NCI-H510A treated with DMSO at 0.1 percent for 48 hours (cell line): ENCODE data around the gene ARL15.
A peak's percentile ranks its signal among the peaks of the same experiment; 100 is the strongest.

Source experiments
- DNase-seq: peaks from one replicate; lab custom pipeline; 2025; lab: John Stamatoyannopoulos, UW

Gene ARL15

DNA sequence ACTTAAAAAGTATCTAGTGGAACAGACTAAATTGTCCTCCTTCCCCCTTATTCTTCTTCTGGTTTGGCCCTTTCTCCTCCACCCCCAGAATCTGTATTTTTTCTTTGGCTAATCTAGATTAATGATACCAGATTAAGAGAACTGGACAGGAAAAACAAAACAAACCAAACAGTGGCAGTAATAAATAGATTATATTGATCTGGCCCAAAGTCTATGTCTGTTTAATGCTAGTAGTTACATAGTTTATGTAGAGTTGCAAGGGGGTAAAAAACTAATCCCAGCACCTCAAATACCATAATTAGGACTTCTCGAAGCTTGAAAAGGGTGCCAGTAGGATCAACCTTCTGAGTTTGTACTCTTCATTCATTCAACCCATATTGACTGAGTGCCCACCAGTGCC is 104.5 kb downstream of the ARL15 start:
- DNase-seq = no peak

DNA sequence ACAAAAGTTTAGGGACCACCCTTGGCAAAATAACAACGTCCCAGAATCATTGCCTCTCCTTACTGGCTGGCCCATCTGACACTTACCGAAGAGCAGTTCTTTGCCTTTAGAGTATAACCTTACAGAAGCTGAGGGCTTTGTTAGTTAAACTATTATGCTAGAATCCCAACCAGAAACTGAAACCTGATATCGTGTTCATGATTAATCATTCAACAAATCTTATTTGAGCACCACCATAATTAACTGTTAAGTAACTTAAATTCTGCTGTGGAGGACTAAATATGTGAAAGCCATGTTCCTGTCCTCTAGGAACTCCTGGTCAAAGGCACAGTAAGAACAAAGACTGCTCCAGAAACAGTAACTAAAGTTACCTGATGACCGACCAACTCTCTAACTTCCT is 104.9 kb downstream of the ARL15 start:
- no peak for DNase-seq

DNA sequence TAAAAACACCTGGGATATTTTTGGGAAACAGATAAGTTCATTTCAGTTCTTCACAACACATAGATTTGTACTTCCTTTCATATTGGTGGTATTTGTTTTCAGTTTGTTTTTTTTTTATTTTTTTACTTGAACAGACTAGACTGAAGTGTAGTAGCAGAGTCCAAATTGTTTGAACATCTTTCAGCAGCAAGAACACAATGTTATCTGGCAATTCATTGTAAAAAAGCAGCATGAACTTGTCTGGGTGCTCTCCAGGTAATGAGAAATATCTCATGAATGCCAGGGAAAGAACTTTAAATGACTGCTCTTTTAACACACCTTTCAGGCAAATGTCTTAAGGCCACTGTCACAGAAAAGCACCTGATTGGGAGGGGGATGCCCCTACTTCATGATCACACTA is 113.4 kb downstream of the ARL15 start:
- DNase-seq = no peak

DNA sequence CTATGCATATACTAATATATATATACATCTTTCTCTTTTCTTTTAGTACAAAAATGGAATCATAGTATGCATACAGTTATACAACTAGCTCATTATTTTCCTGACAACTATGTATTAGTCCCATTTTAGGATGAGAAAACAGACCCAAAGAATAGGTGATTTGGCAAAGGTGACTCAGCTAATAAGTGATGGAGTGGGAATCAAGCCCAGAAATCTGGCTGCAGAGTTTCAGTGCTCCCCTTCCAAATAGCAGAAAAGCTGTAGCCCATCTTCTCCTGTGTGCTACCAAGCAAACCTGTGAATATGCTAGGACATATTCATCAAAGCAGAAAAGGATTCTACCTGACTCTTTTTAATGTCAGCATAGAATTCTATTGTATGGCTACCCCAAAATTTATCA is 114.7 kb downstream of the ARL15 start:
- DNase-seq = no peak

DNA sequence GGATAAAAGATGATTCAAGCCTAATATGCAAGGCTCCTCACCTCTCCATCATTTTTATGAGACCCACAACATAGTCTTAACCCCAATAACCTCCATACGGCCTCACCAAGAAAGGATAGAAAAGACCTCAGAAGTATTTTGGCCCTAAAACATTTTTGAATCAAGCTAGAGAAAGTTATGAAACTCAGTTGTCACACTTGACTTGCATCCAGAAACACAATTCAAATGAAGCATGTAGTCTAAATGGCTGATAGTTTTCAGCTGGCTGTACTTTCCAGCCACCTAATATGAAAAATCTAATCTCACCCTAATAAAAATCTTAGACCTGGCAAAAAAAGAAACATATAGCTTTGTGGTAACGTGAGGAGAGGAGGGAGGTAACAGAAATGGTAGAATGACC is 116.1 kb downstream of the ARL15 start:
- DNase-seq = no peak

DNA sequence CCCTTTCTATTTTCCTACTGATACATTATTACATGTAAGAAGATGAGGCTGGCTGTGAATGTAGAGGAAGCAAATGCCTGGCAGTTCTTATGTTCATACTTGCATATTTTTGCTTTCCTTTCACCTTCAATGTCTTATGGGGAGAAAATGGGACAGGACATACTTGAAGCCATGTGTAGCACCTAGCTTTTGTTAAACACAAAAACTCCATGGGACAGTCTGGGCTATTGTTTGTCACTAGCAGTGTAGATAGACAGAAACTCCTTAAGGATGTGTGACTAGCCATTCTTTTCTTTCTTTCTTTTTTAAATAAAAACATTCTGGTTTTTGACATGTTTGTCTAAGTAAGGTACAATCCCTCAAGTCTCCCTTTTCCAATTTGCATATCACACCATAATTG is 122.7 kb downstream of the ARL15 start:
- no peak for DNase-seq

DNA sequence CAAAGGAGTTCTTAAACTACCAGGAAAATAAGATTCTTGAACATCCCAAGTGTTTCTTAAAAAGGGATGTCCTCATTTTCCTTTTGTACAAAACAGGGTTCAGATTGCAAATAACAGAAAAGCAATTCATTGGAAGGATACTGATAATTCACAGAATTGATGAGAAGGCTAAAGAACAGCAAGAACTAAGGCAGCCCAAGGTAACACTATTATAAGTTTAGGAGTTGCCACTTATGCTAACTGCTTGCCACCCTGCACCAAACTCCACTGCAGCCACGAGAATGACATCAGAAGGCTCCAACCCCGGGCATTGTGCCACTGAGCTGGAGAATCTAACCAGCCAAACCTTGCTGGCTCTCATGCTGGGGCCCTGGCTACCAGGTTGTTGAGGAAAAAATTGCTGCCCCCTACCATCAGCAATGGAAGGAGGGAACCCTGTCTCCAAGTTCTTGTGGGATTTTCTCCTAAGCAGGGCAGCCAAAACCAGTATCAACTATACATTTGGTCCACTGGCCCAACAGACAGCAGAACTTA is 123.4 kb downstream of the ARL15 start:
- DNase-seq = no peak

DNA sequence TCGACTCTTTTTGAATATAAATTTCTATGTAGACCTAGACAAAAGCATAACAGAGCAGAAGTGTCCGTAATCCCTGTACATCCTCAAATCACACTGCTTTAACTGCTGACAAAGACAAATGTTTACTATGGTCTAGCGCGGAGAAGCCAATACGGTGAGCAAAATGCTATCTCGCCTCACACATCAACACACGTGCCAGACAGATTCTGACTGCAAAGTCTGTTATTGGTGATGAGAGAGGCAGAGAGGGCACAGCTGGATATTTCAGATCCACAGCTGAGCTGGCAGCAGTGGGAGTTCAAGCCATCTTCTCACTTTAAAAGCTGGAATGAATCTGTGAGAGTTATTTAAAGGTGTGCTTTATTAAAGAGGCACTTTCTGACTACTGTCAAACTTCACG is 124.3 kb downstream of the ARL15 start:
- no peak for DNase-seq

DNA sequence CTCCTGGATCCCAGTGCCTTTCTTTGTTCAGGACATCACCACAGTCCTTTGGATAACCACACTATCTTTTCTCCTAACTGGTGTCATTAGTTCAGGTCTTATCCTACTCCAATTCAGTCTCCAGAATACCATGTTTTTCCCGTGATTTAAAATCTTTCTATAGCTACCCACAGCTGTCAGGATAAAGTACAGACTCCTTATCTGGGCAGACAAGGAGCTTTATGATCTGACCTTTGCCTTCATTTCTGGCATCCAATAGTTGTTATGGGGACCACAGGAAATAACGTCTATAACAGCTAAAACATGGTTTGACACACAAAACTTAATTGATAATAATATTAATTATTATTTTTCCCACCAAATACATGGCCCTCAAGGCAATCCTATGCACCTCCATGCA is 125.6 kb downstream of the ARL15 start:
- DNase-seq = no peak

DNA sequence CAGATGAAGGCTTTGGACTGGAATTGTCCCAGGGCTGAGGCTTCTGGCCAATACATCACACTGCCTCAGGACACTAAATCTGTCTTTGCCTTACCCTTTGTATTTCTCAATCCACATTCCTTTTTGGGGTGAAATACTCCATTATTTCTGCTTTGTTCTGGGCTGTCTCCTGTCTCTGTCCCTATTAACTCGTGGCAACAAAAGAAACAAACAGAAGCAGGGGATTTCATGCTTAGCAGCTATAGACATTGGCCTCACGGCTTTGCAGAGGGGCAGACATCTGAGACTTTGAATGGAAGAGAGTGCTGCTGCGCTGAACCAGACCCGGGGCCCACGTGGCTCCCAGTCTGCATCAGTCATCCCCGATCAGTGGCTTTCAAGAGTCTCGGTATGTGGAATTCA is 129.7 kb downstream of the ARL15 start:
- DNase-seq = no peak

DNA sequence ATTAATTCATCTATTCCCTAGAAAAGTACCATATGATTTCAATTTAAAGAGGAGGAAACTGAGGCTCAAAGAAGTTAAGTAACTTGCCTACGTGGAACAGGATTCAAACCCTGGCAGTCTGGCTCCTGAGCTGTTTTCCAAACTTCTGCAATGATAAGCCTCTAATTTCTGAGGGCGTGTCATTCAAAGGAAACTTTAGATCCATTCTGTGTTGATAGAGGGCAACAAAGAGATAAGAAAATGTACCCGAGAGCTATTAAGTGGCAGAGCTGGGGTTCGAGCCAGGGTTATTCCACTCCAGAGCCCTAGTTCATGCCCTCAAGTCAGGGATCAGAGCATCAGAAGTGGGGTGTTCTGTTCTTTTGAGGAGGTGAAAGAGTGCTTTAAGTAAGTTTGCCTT is 131.4 kb downstream of the ARL15 start:
- DNase-seq = no peak

DNA sequence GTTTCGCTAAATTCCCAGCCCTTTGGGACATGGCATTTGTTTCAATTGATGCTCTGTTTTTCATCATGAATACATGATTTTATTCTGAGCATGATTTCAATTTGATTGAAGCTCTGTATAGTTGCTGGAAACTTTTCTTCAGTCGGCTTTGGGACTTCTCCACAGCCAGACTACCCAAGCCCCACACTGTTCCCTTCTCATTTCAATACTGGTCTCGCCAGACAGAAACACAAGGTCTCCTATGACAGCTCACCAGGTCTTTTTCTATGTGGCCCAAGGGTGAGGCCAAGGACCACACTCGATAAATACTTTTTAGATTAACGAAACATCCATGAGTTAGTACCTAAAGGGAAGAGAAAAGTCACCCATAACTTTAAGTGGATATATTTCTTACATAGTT is 132.2 kb downstream of the ARL15 start:
- no peak for DNase-seq

DNA sequence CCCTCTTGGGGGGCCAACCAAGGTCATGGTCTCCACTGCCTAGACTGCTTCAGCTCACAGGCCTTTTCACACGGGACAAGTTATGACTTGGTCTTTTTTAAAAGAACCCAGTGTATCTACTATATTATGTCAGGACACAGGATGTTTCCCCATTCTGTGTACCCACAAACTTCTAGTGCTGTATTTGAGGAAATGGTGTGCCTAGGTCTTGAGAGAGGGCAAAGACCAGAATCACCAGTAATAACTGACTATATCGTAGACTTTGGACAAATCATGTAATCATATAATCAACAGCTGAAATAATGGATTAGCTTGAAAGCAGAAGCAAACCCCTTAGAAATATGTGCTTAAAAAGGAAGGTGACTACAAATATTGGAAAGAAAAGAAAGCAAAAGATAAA is 133.3 kb downstream of the ARL15 start:
- DNase-seq = no peak

DNA sequence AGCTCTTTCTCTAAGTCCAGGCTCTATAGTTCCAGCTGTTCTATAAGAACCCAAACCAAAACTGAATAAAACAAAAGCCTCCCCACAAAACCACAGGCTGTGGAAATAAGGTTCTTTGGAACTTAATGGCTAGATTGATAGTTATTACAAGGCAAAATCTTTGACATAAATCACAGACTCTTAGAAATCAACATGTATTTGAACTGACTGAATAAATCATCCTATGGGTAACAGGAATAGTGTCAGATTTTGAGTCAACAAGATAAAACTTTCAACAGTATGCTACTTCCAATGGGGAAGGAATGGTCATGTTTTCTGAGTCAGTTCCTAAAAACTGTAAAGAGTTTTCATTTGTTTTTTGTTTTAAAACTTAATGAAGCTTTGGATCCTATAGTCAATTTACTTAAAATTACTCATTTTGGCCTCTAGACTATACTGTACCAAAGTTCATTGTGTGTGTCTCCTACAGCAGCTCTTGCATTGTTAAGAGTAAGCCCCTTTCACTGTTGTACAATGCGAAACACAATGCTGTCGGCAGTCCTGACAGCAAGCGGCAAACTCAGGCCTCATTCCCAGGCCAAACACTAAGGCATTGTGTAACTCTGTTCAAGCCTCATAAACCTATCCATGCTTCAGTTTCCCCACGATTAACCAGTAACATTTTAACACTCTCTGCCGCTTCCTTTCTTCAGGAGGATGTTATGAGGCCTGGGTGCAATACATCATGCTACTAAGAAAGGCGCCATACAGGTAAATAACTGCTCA is 134.1 kb downstream of the ARL15 start:
- no peak for DNase-seq

DNA sequence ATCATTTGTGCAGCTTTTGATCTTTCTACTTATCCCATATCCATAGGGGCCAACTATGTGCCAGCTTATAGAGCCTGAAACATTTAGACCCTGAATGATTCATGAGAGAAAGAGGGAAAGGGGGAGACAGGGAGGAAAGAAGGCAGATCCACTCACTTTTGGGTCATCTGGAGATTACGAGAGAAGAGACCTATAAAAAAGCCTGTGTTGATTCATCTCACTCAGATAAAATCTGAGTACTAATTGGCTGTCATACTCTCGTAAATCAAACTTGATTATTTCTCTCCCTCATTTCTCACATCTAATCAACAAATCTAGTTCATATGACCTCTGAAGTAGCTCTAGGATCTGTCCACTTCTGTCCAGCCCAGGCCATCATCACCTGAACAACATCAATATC is 137.1 kb downstream of the ARL15 start:
- no peak for DNase-seq

DNA sequence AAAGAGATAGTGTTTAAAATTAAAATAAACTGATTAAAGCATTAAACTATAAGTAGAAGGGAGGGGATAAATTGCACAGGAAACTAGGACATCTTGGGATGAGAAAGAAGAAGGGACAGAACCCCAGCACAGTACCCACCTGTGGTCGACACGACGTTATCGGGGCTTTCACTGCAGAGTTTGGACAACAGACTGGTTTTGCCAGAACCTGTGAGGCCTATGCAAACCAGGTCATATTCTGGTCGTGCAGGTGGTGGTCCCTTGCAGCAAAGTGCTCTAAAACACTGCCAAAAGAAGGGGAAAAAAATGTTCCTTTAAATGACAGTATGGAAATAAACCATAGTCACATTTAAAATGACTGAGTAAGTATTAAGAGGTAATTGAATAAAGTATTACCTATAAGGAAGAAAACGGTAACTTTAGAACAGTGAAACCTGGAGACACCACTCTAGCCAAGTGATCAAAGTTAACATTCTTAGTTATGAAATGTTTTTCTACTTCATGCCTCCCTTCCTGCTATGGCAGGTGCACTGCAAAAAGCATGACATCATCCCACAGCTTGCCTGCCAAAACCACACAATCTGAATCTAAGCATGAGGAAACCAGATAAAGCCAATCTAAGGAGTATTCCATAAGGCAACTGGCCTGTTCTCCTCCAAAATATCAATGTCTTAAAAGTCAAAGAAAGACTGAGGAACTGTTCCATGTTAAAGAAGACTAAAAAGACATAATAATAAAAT is 138.6 kb downstream of the ARL15 start:
- DNase-seq = peak; percentile 13

DNA sequence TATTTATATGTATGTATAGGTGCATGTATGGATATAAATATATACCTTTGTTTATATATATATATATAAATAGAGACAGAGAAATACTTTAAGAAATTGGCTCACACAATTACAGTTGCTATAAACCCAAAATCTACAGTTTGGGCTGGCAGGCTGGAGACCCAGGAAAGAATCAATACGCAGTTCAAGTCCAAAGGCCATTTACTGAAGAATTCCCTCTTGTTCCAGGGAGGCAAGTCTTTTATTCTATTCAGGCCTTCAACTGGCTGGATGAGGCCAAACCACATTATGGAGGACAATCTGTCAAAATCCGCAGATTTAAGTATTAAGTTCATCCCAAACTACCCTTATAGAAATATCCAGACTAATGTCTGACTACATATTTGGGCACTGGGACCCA is 144.7 kb downstream of the ARL15 start:
- no peak for DNase-seq

DNA sequence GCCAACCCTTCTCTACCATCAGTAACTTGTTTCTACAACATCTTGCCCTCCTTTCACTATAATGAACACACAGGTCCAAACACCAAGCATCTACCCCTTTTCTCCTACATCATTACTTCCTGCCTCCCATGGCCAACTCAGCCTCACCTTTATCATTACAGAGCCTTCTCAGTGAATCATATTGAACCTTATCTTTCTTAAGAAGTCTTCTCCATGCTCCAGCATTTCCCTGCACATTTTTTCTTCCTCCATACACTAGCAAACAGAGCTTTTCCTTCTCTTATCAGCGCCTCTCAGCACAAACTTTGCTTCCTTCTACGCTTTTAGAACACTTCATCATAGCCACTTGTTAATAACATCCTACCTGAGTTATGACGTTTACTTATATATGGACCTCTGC is 148.2 kb downstream of the ARL15 start:
- no peak for DNase-seq

DNA sequence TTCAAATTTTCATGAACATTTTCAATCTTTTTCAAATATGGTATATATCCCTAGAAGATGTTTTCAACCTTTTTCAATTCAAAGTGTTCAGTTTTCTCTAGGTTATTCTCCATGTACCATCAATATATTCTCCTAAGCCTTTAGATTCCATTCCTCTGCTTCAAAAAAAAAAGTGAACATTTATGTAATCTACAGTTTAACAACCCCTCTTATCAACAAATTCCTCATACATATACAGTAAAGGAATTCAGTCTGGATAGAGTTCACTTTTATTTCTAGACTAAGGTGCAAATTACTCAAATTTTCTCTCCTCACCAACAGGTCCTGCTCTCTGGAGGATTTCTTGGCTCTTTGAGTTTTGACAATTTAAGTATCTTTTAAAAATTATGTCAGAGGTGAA is 150.0 kb downstream of the ARL15 start:
- no peak for DNase-seq

DNA sequence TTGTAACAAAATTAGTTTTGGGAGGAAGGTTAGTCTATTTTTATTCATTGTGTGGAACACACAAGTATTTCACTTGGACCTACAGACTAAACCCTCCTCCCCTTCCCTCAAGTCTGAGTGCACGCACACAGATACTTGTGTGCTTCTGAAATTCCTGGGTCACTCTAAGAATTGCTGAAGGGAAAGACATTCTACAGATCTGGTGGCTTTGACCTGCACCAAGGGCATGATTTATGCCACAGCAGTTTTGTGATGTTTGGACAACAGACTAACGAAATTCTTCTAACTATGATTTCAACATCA is 150.5 kb downstream of the ARL15 start:
- no peak for DNase-seq

DNA sequence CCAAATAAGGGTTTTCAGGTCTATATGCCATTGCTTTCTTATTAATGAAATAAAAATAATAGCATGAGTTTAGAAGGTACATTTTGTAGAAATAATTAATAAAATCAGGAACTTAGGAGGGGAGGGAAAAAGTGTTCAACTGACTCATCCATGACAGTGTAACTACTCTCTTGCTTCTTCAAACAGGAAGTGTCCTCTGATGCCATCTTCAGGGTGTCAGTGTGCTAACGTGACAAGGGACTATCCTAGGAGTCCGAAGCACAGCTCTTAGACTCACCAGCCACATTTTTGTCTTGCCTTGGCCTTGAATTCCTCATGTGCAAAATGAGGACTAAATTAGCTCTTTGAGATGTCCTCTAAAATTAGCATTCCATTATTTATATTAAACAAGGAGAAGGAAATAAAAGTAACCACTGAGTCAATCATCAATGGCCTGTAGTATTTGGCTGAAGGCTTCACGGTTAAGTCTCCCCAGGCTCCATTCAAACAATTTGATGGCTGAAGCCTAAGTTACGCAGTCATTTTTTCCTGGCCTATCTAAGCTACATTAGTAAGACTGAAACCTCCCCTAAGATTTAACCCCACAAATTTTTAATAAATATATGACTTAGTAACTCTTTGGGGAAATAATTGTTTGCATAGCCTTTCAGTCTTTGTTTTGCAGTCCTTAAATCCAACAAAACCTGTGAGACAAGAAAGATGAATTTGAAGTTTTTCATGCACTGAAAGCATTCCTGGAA is 151.1 kb downstream of the ARL15 start:
- DNase-seq = no peak

DNA sequence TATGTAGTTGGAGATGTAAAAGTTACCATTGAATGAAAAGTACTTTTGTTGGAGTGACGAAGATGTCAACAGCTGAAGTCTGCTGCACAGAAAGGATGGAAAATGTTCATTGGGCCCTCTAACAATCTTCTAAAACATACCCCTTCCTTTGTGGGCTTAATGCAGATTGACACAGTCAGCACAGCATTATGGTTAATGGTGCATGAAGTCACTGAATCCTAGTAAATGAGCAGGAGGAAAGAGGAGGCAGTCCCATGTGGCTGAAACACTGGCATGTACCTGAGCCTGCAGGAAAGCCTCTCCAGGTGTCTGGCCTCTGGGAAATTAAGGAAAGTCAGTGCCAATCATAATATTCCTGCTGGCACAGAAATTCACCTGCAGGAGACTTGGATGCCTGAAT is 153.8 kb downstream of the ARL15 start:
- peak; percentile 36 for DNase-seq

DNA sequence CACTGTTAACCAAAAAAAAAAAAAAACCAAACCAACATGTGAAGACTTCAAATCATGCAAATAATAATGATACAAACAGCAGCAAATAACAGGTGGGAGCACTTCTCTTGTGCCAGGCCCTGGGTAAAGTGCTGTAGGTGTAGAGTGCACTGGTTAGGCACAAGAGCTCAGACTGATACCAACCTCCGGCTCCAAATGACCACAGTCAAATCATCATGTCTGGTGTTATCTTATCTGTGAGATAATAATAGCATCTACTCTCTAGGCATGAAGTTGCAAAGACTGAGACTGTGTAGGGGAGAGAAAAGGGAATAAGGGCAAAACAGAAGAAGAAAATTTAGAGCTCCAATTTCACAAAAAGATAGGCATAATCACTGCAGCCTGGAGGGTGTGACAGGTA is 159.5 kb downstream of the ARL15 start:
- DNase-seq = no peak
